SK-N-MC (cell line): Measurements from ENCODE around the gene RIPOR1.

Source experiments
- EZH2 ChIP-seq: fragments of 200-600 bp; sonication (generic); IDR thresholded peaks from one replicate; pipeline ENCODE4 v1.6.1; 2017; ENCODE audit warnings: antibody characterized with exemption
- FOXP2 ChIP-seq: optimal IDR thresholded peaks from 2 replicates; pipeline ENCODE3; 2011; ENCODE audit warnings: mild to moderate bottlenecking, moderate library complexity; ENCODE audit not compliant: insufficient read depth; ENCODE audit errors: extremely low read length, control extremely low read depth
- POLR2AphosphoS5 ChIP-seq: IDR thresholded peaks from 2 replicates; pipeline ENCODE4 v1.6.1; 2012; ENCODE audit warnings: mild to moderate bottlenecking, low read depth, low read length, borderline replicate concordance

GRCh38 chr16:67528222-67528869 is at the start of gene RIPOR1:
- TF ChIP-seq EZH2 (no peak), POLR2AphosphoS5 (no peak), FOXP2 (no peak)
